ENCODE data around the gene ZNF420.

DNA sequence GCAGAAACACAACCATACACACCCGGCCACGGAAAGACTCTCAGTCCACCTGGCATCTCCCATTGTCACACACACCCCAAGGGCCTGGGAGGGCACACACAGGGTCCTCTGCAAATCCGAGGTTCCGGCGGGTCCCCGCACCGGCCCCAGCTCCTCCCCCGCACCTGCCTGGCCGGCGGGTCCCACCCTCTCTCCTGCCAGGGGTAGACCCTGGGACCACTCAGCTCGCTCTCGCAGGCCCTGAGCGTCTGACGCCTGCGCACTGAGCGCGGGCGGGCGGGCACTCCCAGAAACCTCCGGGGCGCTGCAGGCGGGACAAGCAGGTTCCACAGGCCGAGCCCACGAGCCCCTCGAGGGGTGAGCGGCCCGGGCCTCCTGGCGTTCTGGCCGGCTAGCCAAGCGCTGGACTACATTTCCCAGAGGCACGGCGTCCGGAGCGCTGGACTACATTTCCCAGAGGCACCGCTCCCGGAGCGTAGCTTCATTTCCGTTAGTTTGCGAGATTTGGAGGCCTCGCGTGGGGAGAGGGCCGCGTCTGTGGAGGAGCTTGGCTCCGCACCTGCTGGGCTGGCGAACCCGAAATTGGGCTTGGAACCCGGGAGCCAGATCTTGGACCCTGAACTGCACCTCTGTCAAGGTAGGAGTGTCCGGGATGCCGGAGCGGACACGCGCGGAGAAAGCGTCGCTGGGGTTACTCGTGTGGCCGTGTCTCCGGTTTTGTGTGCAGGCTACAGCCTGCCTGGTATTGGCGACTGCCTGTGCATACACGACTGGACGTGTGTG is at the start of gene ZNF420:
- TF ChIP-seq, protein P1, sequence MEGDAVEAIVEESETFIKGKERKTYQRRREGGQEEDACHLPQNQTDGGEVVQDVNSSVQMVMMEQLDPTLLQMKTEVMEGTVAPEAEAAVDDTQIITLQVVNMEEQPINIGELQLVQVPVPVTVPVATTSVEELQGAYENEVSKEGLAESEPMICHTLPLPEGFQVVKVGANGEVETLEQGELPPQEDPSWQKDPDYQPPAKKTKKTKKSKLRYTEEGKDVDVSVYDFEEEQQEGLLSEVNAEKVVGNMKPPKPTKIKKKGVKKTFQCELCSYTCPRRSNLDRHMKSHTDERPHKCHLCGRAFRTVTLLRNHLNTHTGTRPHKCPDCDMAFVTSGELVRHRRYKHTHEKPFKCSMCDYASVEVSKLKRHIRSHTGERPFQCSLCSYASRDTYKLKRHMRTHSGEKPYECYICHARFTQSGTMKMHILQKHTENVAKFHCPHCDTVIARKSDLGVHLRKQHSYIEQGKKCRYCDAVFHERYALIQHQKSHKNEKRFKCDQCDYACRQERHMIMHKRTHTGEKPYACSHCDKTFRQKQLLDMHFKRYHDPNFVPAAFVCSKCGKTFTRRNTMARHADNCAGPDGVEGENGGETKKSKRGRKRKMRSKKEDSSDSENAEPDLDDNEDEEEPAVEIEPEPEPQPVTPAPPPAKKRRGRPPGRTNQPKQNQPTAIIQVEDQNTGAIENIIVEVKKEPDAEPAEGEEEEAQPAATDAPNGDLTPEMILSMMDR (optimal IDR thresholded peaks at IDR 0.05 in 1 of 3, IDR thresholded peaks at IDR 0.05 in 1 of 3, conservative IDR thresholded peaks at IDR 0.05 in 1 of 3; ENCODE audit: extremely low read depth in 1 of 3, insufficient read depth in 2 of 3, low read length in 3 of 3) = no peak
- TF ChIP-seq EZH2 (IDR thresholded peaks at IDR 0.05; ENCODE audit: low read length) = no peak
